ENCODE data around the gene PRND.
"Not testable (repeated sequence)": the region's sequence is repeated elsewhere in the genome, so short reads cannot be mapped to it uniquely, and the experiment has no call there.

Gene PRND, protein sequence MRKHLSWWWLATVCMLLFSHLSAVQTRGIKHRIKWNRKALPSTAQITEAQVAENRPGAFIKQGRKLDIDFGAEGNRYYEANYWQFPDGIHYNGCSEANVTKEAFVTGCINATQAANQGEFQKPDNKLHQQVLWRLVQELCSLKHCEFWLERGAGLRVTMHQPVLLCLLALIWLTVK

DNA sequence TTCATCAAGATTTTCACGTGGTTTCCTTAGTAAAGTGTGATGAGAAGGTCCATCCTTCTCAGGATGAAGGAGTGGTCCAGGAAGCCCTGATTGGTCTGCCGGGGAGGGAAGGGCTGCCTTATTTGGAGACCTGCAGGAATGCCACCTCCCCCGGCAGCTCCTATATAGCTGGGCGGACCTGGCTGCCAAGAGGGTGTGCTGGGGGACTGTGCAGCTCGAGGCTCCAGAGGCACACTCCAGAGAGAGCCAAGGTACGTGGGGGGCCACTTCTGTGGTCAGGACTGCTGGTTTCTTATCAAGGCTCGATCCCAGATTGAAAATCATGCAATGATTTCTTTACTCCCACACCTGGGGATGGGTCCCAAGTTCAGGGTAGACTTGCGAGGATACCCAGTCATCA, at the start of gene PRND:
Gene PRND (plus strand): TSS at position 191 of the 400 bp plus-strand sequence. CDS start 2,643 bp downstream, outside the sequence.
- in situ Hi-C loops (cut with MboI; ENCODE audit: low sequenced_read_pairs), result no loop called here

DNA sequence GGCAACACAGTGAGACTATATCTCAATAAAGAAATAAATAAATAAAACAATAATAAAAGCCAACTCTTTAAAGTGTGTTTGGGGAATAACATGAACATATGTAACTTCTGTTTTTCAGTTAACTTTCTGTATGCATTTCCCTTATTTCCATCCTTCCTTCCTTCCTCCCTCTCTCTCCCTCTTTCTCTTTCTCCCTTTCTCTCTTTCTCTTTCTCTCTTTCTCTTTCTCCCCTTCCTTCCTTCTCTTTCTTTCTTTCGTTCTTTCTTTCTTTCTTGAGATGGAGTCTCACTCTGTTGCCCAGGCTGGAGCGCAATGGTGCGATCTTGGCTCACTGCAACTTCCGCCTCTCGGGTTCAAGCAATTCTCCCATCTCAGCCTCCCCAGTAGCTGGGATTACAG, 48.8 kb upstream of the PRND start:
- in situ Hi-C loops (cut with MboI; ENCODE audit: low sequenced_read_pairs), result no loop called here

DNA sequence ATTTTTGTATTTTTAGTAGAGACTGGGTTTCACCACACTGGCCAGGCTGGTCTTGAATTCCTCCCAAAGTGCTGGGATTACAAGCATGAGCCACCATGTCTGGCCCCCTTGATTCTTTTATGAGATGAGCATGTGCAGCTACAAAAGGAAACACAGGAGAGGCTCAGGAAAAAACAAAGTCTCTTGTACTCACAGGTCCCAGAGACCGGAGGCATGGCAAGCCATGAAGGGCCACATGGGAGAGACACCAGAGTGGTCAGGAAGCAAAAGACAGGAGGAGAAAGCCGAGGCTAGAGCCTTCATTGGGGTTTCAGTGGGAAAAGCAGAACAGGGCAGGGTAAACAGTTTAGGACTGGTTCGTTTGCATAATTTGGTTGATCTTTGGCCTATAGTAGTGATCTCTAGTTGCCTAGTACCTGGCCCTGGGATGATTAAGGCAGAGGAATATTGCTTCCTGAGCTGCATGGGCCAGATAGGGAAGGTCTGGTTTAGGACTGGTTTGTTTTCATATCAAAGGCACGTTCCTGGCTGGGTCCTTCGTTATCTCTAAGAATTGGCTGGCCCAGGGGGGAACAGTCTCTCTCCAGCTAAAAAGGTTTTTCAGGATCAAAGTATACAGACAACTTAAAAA, 48.2 kb upstream of the PRND start:
- in situ Hi-C loops (cut with MboI; ENCODE audit: low sequenced_read_pairs), result no loop called here

DNA sequence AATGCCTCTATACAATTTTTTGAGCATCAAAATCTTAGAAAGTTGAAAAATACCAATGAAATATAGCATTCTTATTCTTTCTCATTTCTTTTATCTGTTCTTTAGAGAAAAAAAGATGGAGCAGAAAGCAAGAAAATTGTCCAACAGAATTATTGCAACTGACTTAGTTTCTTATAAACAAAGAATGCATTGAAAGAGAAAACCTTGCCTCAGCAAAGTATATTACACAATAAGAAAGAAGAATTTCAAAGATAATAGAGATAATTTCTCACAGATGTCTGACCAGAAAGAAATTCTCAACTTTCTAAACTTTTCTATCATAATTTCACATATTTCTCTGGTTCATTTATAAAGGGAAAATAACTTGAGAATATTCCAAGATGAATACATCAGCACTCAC, 47.0 kb upstream of the PRND start:
- in situ Hi-C loops (cut with MboI; ENCODE audit: low sequenced_read_pairs), result no loop called here

DNA sequence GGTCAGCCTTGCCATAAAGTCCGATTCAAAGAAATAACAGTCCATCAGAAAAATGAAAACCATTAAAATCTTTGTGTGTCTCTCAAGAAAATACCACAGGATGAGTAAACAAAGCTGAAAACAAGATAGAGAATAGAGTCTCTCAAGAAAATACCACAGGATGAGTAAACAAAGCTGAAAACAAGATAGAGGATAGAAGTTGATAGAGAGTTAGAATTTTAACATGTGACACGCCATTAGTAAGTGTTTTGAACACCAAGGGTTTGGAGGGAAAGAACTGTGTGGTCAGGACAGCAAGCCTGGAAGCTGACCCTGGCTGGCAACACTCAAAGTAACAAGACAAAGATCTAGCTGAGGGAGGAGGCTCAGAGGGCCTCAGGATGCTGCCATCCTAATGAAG, 43.9 kb upstream of the PRND start:
- in situ Hi-C loops (cut with MboI; ENCODE audit: low sequenced_read_pairs), result no loop called here

DNA sequence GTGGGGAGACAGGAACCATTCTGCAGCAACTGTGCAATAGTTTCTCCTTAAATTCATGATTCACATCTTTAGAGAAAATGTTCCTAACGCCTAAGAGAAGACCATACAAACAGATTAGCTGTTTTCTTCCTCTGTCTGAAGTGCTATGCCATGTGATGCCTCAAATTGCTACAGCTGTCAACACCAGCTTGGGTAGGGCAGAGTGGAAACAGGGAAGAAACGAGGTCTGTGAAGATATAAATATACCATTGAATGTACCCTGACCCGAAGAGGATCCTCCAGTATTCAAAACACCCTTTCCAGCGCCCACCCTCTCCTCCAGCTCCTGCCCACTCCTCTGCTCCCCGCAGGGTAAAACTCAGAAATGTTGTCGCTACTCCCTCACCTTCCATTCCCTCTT, 40.3 kb upstream of the PRND start:
- in situ Hi-C loops (cut with MboI; ENCODE audit: low sequenced_read_pairs), result no loop called here

DNA sequence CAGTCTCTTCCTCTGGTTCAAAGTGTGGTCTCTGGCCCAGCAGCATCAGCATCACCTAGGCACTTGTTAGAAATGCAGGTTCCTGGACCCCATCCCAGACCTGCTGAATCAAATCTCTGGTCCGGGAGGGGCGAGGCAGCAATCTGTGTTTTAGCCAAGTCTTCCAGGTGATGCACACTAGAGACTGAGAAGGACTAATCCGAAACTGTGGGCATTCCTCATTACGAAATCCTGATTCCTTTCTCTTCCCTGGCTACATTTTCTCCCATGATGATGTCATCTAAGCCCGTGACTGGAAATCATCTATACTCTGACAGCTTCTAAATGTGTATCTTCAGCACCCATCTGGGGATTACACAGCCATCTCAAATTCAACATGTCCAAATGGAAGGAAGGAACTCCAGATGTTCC, 39.7 kb upstream of the PRND start:
- in situ Hi-C loops (cut with MboI; ENCODE audit: low sequenced_read_pairs), result no loop called here

DNA sequence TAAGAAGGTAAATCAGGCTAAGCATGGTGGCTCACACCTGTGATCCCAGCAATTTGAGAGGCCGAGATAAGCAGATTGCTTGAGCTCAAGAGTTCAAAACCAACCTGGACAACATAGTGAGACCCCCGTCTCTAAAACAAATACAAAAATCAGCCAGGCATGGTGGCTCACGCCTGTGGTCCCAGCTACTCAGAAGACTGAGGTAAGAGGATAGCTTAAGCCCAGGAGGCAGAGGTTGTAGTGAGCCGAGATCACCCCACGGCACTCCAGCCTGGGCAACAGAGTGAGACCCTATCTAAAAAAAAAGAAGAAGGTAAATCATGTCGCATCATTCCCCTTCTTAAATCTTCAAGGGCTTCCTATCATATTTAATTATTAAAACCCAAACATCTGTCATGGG, 39.0 kb upstream of the PRND start:
- in situ Hi-C loops (cut with MboI; ENCODE audit: low sequenced_read_pairs), result no loop called here

DNA sequence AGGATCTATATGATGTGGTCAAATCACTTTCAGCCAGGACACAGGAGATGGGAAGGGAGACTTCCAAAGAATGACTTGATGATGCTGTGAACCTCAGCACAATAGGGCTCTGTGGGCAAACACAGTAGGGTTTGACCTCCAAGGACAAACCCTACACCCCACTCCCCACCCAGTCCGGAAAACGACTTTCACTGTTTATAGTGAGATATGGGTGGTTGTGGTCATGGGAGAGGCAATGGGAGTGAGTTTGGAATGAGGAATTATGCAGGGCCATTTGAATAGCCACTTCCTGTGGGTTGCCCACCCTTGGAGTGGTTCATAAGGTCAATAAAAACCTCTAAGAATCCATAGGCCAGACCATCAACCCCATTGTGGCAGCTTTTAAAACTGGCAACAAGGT, 38.4 kb upstream of the PRND start:
- in situ Hi-C loops (cut with MboI; ENCODE audit: low sequenced_read_pairs), result no loop called here

DNA sequence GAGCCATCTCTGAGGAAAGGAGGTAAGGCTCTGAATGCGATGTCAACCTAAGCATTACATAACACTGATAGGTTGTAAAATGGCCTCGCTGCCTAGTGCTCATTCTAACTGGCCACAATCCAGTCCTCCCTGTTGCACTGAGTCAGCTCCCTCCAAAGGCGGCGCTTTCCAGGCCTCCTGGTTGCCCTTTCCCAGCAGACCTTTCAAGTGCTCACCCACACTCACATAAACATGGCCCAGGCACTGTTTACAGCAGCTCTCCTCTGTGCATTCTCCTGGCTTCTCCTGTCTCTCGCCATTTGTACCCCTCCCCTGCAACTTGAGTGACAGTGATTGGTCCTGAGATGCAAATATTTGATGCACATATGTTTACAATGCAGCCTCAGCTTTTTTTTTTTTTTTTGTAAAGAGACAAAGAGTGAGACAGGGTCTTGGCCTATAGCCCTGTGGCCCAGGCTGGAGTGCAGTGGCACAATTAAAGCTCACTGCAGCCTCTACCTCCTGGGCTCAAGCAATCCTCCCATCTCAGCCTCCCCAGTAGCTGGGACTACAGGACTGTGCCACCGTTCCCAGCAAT, 36.8 kb upstream of the PRND start:
- in situ Hi-C loops (cut with MboI; ENCODE audit: low sequenced_read_pairs), result no loop called here

DNA sequence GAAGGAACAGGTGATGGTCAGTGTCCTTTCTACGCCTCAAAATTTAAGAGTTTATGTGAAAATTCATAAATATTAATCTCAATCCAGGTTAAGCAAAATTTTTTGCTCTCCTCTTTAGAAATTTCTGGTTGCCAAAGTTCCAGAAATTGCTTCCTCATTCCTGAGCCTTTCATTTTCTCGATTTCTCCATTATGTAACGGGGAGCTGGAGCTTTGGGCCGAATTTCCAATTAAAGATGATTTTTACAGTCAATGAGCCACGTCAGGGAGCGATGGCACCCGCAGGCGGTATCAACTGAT, 35.8 kb upstream of the PRND start:
- in situ Hi-C loops (cut with MboI; ENCODE audit: low sequenced_read_pairs), result no loop called here

DNA sequence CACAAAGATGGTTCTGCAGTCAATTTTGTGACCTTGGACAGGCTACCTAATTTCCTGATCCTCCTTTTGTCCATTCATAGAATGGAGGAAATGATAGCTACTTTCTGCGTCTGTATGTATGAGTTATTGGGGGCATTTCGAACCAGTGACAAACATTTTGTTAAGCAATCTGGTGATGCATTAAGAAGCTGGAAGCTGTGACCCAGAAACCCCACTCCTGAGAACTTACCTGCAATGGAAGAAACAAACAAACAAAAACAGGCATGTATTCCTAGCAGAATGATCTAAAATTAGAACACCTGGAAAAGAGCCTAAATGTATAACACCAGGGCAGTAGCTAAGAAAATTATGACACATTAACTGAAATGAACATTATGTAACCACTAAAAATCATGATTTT, 33.4 kb upstream of the PRND start:
- in situ Hi-C loops (cut with MboI; ENCODE audit: low sequenced_read_pairs), result no loop called here

DNA sequence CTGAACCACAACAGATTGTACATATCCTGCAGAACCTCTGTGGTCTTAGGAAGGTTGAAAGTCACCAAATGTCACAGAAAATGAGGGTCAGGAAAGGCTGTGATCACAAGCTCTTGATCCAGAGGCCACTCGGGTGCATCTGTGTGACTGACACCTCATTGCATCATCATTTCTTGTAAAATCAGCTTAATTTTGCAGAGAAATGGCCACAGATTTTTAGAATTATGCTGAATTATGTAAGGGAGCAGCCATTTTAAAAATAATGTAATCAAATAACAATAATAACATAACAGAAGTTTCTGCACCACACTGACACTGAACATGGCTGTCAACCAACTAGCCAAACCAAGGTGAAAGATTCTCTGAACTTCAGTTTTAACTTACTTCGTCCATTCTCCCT, 32.5 kb upstream of the PRND start:
- in situ Hi-C loops (cut with MboI; ENCODE audit: low sequenced_read_pairs), result no loop called here

DNA sequence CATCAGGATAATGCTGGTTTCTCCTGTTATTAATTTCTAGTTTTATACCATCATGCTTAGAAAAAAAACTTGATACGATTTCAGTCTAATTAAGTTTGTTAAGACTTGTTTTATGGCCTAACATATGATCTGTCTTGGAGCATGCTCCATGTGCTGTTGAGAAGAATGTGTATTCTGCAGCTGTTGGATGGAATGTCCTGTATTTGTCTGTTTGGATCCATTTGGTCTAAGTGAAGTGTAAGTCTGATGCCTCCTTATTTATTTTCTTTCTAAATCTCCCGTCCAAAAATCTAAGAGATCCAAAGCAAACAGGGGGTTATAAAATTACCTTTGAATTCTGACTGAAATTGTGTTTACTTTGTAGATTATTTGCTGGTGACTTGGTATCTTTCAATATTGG, 30.0 kb upstream of the PRND start:
- in situ Hi-C loops (cut with MboI; ENCODE audit: low sequenced_read_pairs), result no loop called here

DNA sequence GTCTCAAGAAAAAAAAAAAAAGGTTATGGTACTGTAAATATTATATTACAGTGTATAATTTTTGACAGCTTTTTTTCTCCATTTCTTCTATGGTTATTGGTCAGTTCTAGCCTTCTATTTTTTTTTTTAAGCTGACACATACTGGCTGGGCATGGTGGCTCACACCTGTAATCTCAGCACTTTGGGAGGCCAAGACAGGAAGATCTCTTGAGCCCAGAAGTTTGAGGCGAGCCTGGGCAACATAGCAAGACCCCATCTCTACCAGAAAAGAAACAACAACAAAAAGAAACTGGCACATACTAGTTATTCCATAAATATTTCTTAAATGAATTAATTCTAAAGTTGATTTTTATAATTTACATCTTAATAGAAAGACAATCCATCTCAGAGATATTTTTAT, 27.6 kb upstream of the PRND start:
- in situ Hi-C loops (cut with MboI; ENCODE audit: low sequenced_read_pairs), result no loop called here

DNA sequence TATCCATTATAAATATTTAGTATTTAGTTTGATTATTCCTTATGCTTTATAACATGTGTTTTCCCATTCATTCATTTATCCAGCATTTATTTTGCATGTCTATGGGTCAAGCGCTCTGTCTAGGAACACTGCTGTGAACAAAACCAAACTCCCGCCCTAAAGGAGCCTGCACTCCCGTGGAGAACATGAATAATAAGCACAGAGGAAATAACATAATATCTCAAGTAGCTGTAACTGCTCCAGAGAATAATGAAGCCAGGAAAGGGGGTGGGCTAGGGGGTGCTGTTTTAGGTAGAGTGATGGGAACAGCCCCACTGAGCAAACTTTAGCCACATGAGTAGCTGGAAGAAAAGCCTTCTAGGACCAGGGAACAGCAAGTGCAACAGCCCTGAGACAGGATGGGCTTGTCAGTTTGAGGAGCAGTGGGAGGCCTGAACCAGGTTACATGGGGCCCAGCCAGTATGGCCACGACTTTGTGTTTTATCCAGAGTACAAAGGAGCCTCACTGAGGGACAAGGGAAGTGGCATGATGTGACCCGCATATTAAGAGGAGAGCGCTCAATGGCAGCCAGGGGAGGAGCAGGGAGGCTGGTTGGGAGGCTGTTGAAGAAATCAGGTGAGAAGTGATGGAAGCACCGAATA, 24.4 kb upstream of the PRND start:
- in situ Hi-C loops (cut with MboI; ENCODE audit: low sequenced_read_pairs), result no loop called here

DNA sequence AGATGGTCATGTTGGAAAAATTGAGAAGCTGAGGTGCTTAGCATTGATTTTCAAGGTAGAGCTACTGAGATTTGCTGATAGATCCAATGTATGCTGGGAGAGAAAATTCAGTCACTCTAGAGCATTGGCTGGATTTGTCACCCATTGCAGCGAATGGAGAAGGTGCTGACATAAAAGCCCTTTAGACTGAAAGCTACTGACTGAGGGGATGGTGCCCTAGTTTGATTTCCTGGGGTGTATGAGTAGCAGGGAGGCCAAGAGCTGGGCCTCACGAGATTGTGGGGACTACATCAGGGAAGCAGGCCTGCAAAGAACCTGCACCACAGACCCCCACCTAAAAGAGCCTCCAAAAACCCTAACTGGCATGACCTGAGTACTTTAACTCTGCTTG, 23.9 kb upstream of the PRND start:
- in situ Hi-C loops (cut with MboI; ENCODE audit: low sequenced_read_pairs), result no loop called here

DNA sequence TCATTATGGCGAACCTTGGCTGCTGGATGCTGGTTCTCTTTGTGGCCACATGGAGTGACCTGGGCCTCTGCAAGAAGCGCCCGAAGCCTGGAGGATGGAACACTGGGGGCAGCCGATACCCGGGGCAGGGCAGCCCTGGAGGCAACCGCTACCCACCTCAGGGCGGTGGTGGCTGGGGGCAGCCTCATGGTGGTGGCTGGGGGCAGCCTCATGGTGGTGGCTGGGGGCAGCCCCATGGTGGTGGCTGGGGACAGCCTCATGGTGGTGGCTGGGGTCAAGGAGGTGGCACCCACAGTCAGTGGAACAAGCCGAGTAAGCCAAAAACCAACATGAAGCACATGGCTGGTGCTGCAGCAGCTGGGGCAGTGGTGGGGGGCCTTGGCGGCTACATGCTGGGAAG, 22.5 kb upstream of the PRND start:
- in situ Hi-C loops (cut with MboI; ENCODE audit: low sequenced_read_pairs), result no loop called here

DNA sequence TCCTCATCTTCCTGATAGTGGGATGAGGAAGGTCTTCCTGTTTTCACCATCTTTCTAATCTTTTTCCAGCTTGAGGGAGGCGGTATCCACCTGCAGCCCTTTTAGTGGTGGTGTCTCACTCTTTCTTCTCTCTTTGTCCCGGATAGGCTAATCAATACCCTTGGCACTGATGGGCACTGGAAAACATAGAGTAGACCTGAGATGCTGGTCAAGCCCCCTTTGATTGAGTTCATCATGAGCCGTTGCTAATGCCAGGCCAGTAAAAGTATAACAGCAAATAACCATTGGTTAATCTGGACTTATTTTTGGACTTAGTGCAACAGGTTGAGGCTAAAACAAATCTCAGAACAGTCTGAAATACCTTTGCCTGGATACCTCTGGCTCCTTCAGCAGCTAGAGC, 21.8 kb upstream of the PRND start:
- in situ Hi-C loops (cut with MboI; ENCODE audit: low sequenced_read_pairs), result no loop called here

DNA sequence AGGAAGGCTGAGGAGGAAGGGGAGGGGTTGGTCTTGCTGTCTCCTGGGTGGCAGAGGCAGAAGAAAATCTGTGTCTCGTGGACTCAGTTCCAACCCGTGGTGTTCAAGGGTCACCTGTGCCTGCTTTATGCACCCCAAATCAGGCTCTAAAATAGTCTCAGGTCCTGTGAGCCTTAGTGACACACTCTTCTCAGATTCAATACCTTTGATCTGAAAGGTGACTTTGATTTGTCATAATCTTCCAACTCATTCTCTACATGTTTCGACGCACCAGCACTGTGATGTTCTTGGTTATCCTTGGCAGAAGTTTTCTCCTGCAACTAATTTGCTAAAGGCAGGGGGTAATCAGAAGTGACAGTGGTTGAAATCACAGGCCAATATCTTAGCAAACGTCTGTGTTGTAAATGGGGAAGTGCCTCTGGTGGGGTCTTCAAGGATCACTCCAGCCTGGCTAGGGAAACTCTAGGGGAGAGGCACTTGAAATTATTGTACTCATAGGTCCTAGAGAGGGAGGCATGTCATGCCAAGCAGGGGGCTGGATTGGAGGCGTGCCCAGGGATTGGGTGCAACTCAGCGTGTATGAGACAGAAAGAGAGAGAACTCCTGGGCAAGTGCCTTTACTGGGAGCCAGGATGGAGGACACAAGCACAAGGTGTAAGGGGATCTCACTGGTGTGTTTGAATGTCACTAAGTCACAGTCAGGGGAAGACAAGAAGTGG, 19.0 kb upstream of the PRND start:
- in situ Hi-C loops (cut with MboI; ENCODE audit: low sequenced_read_pairs), result no loop called here

DNA sequence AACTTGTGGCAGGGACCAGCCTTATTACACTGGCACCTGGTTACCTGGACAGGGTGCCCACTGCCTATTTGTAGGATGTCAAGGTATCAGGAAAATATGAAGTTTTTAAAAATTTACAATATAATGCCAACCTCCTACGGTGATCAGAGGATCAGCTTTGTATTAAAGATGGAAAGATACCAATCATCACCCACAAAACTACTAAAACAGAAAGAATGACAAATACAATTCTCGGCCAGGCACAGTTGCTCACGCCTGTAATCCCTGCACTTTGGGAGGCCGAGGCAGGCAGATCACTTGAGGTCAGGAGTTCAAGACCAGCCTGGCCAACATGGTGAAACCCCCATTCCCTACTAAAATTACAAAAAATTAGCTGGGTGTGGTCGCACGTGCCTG, 18.4 kb upstream of the PRND start:
- in situ Hi-C loops (cut with MboI; ENCODE audit: low sequenced_read_pairs), result no loop called here

DNA sequence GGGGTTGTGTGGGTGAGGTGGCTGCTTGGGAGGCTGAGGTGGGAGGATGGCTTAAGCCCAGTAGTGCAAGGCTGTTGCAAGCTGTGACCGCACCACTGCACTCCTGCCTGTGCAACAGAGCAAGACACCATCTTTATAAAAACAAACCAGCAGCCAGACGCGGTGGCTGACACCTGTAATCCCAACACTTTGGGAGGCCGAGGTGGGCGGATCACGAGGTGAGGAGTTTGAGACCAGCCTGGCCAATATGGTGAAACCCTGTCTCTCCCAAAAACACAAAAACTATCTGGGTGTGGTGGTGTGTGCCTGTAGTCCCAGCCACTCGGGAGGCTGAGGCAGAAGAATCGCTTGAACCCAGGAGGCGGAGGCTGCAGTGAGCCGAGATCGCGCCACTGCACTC, 14.8 kb upstream of the PRND start:
- in situ Hi-C loops (cut with MboI; ENCODE audit: low sequenced_read_pairs), result not testable (repeated sequence)

Measured in hTERT RPE-1 (cell line).